PC-3 (cell line): Measurements from ENCODE around the gene MAPKBP1. TPM values are rescaled to one million over a fixed set of nuclear protein-coding genes. Genes with fewer than 3 reads are reported as not detected.

Experiments used
- ATAC-seq: fragments of 200-7000 bp; cut with Tn5 transposase; 2 replicates; pipeline ENCODE4 v1.9.1; 2020; ENCODE audit warnings: mild to moderate bottlenecking, moderate library complexity
- BruUV-seq: library from RNA; stranded (reverse); fragments of 400-500 nt; replicated peaks from 2 replicates; lab custom pipeline; 2021; lab: Mats Ljungman, UMichigan
- CTCF ChIA-PET: fragments of 300-600 bp; sonication (Branson Sonifier 250); formaldehyde crosslinking; loops from one replicate; lab custom pipeline; 2022; ENCODE audit warnings: antibody characterized with exemption; lab: Charles Lee
- POLR2A ChIA-PET: fragments of 300-600 bp; sonication (Branson Sonifier 250); formaldehyde crosslinking; loops from one replicate; lab custom pipeline; 2022; ENCODE audit warnings: antibody characterized with exemption; ENCODE audit not compliant: unreplicated experiment; lab: Charles Lee
- DNase-seq: peaks from one replicate; pipeline ENCODE4 v3.0.0-alpha.2; 2015
- H2AFZ ChIP-seq: fragments of 300-600 bp; sonication (generic); 2 replicates; pipeline ENCODE4 v1.6.0; 2016; ENCODE audit warnings: antibody characterized with exemption, low read length
- H3F3A ChIP-seq: fragments of 300-600 bp; sonication (generic); one replicate; pipeline ENCODE4 v1.6.0; 2017; ENCODE audit warnings: antibody characterized with exemption, low read length, control low read depth, mild to moderate bottlenecking; ENCODE audit not compliant: unreplicated experiment
- H3K27ac ChIP-seq: fragments of 300-600 bp; sonication (generic); 2 replicates; pipeline ENCODE4 v1.5.1; 2016; ENCODE audit warnings: mild to moderate bottlenecking, low read length
- H3K27me3 ChIP-seq: fragments of 300-600 bp; sonication (generic); 2 replicates; pipeline ENCODE4 v1.6.1; 2016; ENCODE audit warnings: low read length, mixed read lengths
- H3K36me3 ChIP-seq: fragments of 300-600 bp; sonication (generic); 2 replicates; pipeline ENCODE4 v1.6.1; 2016; ENCODE audit warnings: low read depth, mixed run types, low read length, mixed read lengths
- H3K4me1 ChIP-seq: fragments of 300-600 bp; sonication (generic); 2 replicates; pipeline ENCODE4 v1.5.1; 2016; ENCODE audit warnings: low read length; ENCODE audit not compliant: insufficient read depth
- H3K4me2 ChIP-seq: fragments of 300-600 bp; sonication (generic); 2 replicates; pipeline ENCODE4 v1.6.0; 2016; ENCODE audit warnings: low read length
- H3K4me3 ChIP-seq: fragments of 300-600 bp; sonication (generic); 2 replicates; pipeline ENCODE4 v1.5.1; 2016; ENCODE audit warnings: mild to moderate bottlenecking, low read length, mixed read lengths
- H3K79me2 ChIP-seq: fragments of 300-600 bp; sonication (generic); 2 replicates; pipeline ENCODE4 v1.6.1; 2017; ENCODE audit warnings: low read length, mixed read lengths
- H3K9ac ChIP-seq: fragments of 300-600 bp; sonication (generic); 2 replicates; pipeline ENCODE4 v1.6.0; 2016; ENCODE audit warnings: mild to moderate bottlenecking, low read length
- H3K9me2 ChIP-seq: fragments of 300-600 bp; sonication (generic); replicated peaks from 2 replicates; pipeline ENCODE4 v1.6.1; 2016; ENCODE audit warnings: mixed run types, low read length, mixed read lengths
- H3K9me3 ChIP-seq: fragments of 300-600 bp; sonication (generic); 2 replicates; pipeline ENCODE4 v1.6.1; 2016; ENCODE audit warnings: low read length, mixed read lengths
- H4K20me1 ChIP-seq: fragments of 300-600 bp; sonication (generic); 2 replicates; pipeline ENCODE4 v1.6.1; 2016; ENCODE audit warnings: low read length, mixed read lengths
- CTCF ChIP-seq: fragments of 300-600 bp; sonication (generic); conservative IDR thresholded peaks from 2 replicates; pipeline ENCODE4 v1.5.1; 2017; ENCODE audit warnings: antibody characterized with exemption, low read depth, mild to moderate bottlenecking, low read length
- EZH2 ChIP-seq: fragments of 300-600 bp; sonication (generic); IDR thresholded peaks from one replicate; pipeline ENCODE4 v1.6.1; 2017; ENCODE audit warnings: antibody characterized with exemption, mild to moderate bottlenecking, low read length; ENCODE audit not compliant: unreplicated experiment
- EZH2phosphoT487 ChIP-seq: fragments of 300-600 bp; sonication (generic); IDR thresholded peaks from 2 replicates; pipeline ENCODE4 v1.6.1; 2018; ENCODE audit warnings: mild to moderate bottlenecking, antibody characterized with exemption, low read length, borderline replicate concordance
- intact Hi-C: fragments of 100-400 bp; cut with micrococcal nuclease; formaldehyde crosslinking; loops from 2 replicates; pipeline ENCODE4 v1.9.0; 2023
- total RNA-seq: library from RNA; depleted of rRNA; stranded (reverse); fragments of >200 nt; gene quantifications from 2 replicates; pipeline ENCODE4 v1.2.3, GENCODE V29; 2014

MAPKBP1 gene
- total RNA-seq, 1 experiment from 2014 or later: 29.1 TPM

DNA sequence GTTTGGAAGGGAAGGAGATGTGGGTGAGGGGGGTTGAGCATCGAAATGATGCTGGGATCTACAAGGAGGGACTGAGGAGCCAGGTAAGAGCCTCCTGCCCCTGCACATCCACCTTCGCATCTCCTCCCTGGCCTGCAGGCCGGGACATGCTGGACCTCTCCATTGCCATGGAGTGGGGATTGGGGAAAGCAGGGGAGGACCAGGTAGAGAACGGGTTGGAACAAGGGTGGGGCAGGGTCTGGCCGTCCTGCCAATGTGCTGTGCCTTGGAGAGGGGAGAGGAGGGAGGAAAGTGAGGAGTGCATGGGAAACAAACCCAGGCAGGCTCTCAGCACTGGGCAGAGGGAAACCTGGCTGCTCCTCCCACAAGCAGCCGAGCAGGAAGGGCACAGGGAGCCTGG lies 74.9 kb downstream of the MAPKBP1 start:
- no peak for DNase-seq
- Histone ChIP-seq H3K9me2 (no peaks in the 10 kb centered on the region), H3K9me3 (no peaks in the 10 kb centered on the region), H3K9ac (no peak overlapping the region), H3K79me2 (no peaks in the 10 kb centered on the region), H4K20me1 (no peaks in the 10 kb centered on the region), H3K4me3 (no peak overlapping the region), H3K36me3 (no peaks in the 10 kb centered on the region; the same call in 1 of the 2 replicates), H3K27ac (no peak overlapping the region), H3K27me3 (no peaks in the 10 kb centered on the region), H3K4me1 (no peaks in the 10 kb centered on the region), H2AFZ (no peak overlapping the region), H3F3A (no peaks in the 10 kb centered on the region), H3K4me2 (no peak overlapping the region)
- intact Hi-C loops: no loop called here
- ATAC-seq: no peak
- ChIA-PET CTCF (no interaction called here), POLR2A (no interaction called here)
- no peak for TF ChIP-seq CTCF
- TF ChIP-seq EZH2: no peak
- TF ChIP-seq EZH2phosphoT487: no peak
- BruUV-seq: no TSS peak

GRCh38 chr15:41849861-41850260 lies 75.6 kb downstream of the MAPKBP1 start:
- Histone ChIP-seq H3K9me3 (no peaks in the 10 kb centered on the region), H3K9ac (no peak overlapping the region), H2AFZ (no peak overlapping the region), H3K79me2 (no peaks in the 10 kb centered on the region), H3K36me3 (no peaks in the 10 kb centered on the region; the same call in 1 of the 2 replicates), H3K4me3 (no peak overlapping the region), H3K4me1 (no peaks in the 10 kb centered on the region), H3F3A (no peaks in the 10 kb centered on the region), H3K9me2 (no peaks in the 10 kb centered on the region), H4K20me1 (no peaks in the 10 kb centered on the region), H3K27me3 (no peaks in the 10 kb centered on the region), H3K4me2 (no peak overlapping the region), H3K27ac (no peak overlapping the region)
- ChIA-PET POLR2A (no interaction called here), CTCF (no interaction called here)
- TF ChIP-seq CTCF (no peak), EZH2 (no peak), EZH2phosphoT487 (no peak)
- ATAC-seq (no peak), DNase-seq (no peak)
- no TSS peak for BruUV-seq
- intact Hi-C loops: no loop called here

GRCh38 chr15:41850482-41851166 lies 76.3 kb downstream of the MAPKBP1 start:
- H3K79me2 ChIP-seq: no peaks in the 10 kb centered on the region
- no peaks in the 10 kb centered on the region for H3K9me3 ChIP-seq
- ATAC-seq: no peak
- no peaks in the 10 kb centered on the region for H3K27me3 ChIP-seq
- H2AFZ ChIP-seq: no peak overlapping the region
- H3K4me3 ChIP-seq: no peak overlapping the region
- H3K4me2 ChIP-seq: no peak overlapping the region
- H3K9ac ChIP-seq: no peak overlapping the region
- H4K20me1 ChIP-seq: no peaks in the 10 kb centered on the region
- ChIA-PET CTCF (interaction anchor here (0.6 kb wide), 1 partner anchor 39 kb away, joined by 4 read pairs; no protein-coding TSS in a partner anchor), POLR2A (no interaction called here)
- H3K27ac ChIP-seq: no peak overlapping the region
- no peaks in the 10 kb centered on the region for H3K9me2 ChIP-seq
- TF ChIP-seq CTCF: no peak
- H3K4me1 ChIP-seq: no peaks in the 10 kb centered on the region
- no peak for DNase-seq
- TSS peak; percentile 18 for BruUV-seq
- H3K36me3 ChIP-seq: no peaks in the 10 kb centered on the region; the same call in 1 of the 2 replicates
- H3F3A ChIP-seq: no peaks in the 10 kb centered on the region
- intact Hi-C loops: no loop called here
